ENCODE results near the gene MFAP3L.
"Not testable (repeated sequence)": the region's sequence is repeated elsewhere in the genome, so short reads cannot be mapped to it uniquely, and the experiment has no call there.

The MFAP3L gene

GRCh38 chr4:169968999-169969398 is 57.2 kb downstream of the MFAP3L start:
- no peaks in the 10 kb centered on the region for H3K36me3 ChIP-seq (ENCODE audit: insufficient read depth, low read length)
- no peaks in the 10 kb centered on the region for H3K27me3 ChIP-seq (ENCODE audit: insufficient read depth, low read length)
- no peaks in the 10 kb centered on the region for H3K4me1 ChIP-seq (ENCODE audit: insufficient read depth, low read length)
- no peaks in the 10 kb centered on the region for H3K9me3 ChIP-seq (ENCODE audit: low read length)
- no peak overlapping the region for H2AFZ ChIP-seq (ENCODE audit: low read depth, low read length)
- H3K4me3 ChIP-seq (ENCODE audit: low read length), result no peak overlapping the region

- H3K9me3 ChIP-seq (ENCODE audit: low read length), result no peaks in the 10 kb centered on the region
- H3K27me3 ChIP-seq (ENCODE audit: insufficient read depth, low read length), result no peaks in the 10 kb centered on the region
- no peaks in the 10 kb centered on the region for H3K36me3 ChIP-seq (ENCODE audit: insufficient read depth, low read length)
- H2AFZ ChIP-seq (ENCODE audit: low read depth, low read length), result no peak overlapping the region
- no peak overlapping the region for H3K4me3 ChIP-seq (ENCODE audit: low read length)
- H3K4me1 ChIP-seq (ENCODE audit: insufficient read depth, low read length), result no peaks in the 10 kb centered on the region
Measured at GRCh38 chr4:169963998-169964397, 62.2 kb downstream of the MFAP3L start.

GRCh38 chr4:169959254-169959653 is 66.9 kb downstream of the MFAP3L start:
- Histone ChIP-seq H3K4me3 (ENCODE audit: low read length) (no peak overlapping the region), H2AFZ (ENCODE audit: low read depth, low read length) (no peak overlapping the region), H3K9me3 (ENCODE audit: low read length) (no peaks in the 10 kb centered on the region), H3K36me3 (ENCODE audit: insufficient read depth, low read length) (no peaks in the 10 kb centered on the region), H3K4me1 (ENCODE audit: insufficient read depth, low read length) (no peaks in the 10 kb centered on the region), H3K27me3 (ENCODE audit: insufficient read depth, low read length) (no peaks in the 10 kb centered on the region)

DNA sequence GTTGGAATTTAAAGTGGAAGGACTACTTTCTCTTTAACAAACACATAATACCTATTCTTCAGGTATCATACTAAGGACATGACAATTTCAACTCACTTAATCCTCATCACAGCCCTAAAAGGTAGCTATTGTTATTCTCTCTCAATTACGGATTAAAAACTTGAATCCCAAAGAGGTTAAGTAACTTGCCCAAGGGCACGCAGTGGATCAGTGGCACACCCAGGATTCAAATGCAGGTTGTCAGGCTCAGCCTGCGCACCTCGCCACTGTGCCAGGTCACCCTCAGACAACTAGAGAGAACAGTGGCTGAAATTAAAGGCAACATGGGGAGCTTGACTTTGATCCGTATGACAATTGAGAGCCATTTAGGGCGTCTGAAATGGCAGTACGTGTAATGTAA is 67.6 kb downstream of the MFAP3L start:
- H3K27me3 ChIP-seq (ENCODE audit: insufficient read depth, low read length), result no peaks in the 10 kb centered on the region
- no peak overlapping the region for H3K4me3 ChIP-seq (ENCODE audit: low read length)
- H2AFZ ChIP-seq (ENCODE audit: low read depth, low read length), result no peak overlapping the region
- H3K36me3 ChIP-seq (ENCODE audit: insufficient read depth, low read length), result no peaks in the 10 kb centered on the region
- no peaks in the 10 kb centered on the region for H3K9me3 ChIP-seq (ENCODE audit: low read length)
- H3K4me1 ChIP-seq (ENCODE audit: insufficient read depth, low read length), result no peaks in the 10 kb centered on the region

- Histone ChIP-seq H2AFZ (ENCODE audit: low read depth, low read length) (no peak overlapping the region), H3K27me3 (ENCODE audit: insufficient read depth, low read length) (no peaks in the 10 kb centered on the region), H3K36me3 (ENCODE audit: insufficient read depth, low read length) (no peaks in the 10 kb centered on the region), H3K9me3 (ENCODE audit: low read length) (no peaks in the 10 kb centered on the region), H3K4me1 (ENCODE audit: insufficient read depth, low read length) (no peaks in the 10 kb centered on the region), H3K4me3 (ENCODE audit: low read length) (no peak overlapping the region)
Measured at GRCh38 chr4:169957785-169958184, 68.4 kb downstream of the MFAP3L start.

DNA sequence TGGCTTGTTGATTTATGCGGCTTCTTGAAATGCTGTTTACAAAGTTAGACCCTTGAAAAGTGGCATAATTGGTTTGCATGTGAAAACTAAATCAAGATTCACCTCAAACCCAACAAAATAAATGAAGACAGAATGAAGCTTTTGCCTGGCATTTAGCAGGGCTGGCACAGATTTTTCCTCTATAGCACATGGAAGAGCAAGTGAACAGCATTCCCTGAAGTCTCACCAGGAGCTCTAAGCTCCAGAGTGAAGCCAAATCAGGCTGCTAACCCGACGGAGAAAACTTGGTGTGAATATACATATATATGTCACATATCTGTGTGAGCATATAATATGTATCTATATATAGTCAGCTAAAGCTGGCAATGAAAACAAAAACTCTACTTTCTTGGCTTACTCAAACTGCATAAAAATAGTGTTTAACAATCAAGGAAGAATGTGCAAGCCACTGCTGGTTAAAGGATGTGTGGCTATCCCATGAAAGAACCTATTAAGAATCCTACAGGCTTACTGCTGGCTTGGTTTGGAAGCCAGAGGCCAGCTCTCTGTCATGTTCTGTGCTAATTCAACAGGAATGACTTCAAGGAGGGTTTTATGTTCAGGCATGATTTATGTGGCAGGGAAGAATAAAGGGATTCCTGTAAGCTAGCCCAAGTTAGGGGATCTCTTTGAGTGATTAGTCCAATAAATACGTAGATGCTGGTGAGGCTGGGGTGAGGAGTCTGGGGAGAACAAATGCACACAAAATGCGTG is 69.9 kb downstream of the MFAP3L start:
- Histone ChIP-seq H3K9me3 (ENCODE audit: low read length) (no peaks in the 10 kb centered on the region), H3K4me1 (ENCODE audit: insufficient read depth, low read length) (no peaks in the 10 kb centered on the region), H3K36me3 (ENCODE audit: insufficient read depth, low read length) (no peaks in the 10 kb centered on the region), H2AFZ (ENCODE audit: low read depth, low read length) (no peak overlapping the region), H3K4me3 (ENCODE audit: low read length) (no peak overlapping the region), H3K27me3 (ENCODE audit: insufficient read depth, low read length) (no peaks in the 10 kb centered on the region)

GRCh38 chr4:169955521-169955920 is 70.7 kb downstream of the MFAP3L start:
- Histone ChIP-seq H3K9me3 (ENCODE audit: low read length) (no peaks in the 10 kb centered on the region), H3K4me3 (ENCODE audit: low read length) (no peak overlapping the region), H2AFZ (ENCODE audit: low read depth, low read length) (no peak overlapping the region), H3K4me1 (ENCODE audit: insufficient read depth, low read length) (no peaks in the 10 kb centered on the region), H3K36me3 (ENCODE audit: insufficient read depth, low read length) (no peaks in the 10 kb centered on the region), H3K27me3 (ENCODE audit: insufficient read depth, low read length) (no peaks in the 10 kb centered on the region)

GRCh38 chr4:169952236-169953002 is 73.8 kb downstream of the MFAP3L start:
- Histone ChIP-seq H3K36me3 (ENCODE audit: insufficient read depth, low read length) (no peaks in the 10 kb centered on the region), H3K9me3 (ENCODE audit: low read length) (no peaks in the 10 kb centered on the region)

GRCh38 chr4:169948271-169948670 is 77.9 kb downstream of the MFAP3L start:
- Histone ChIP-seq H3K4me3 (ENCODE audit: low read length) (no peak overlapping the region), H3K27me3 (ENCODE audit: insufficient read depth, low read length) (no peaks in the 10 kb centered on the region), H3K36me3 (ENCODE audit: insufficient read depth, low read length) (no peaks in the 10 kb centered on the region), H3K9me3 (ENCODE audit: low read length) (no peaks in the 10 kb centered on the region), H2AFZ (ENCODE audit: low read depth, low read length) (no peak overlapping the region), H3K4me1 (ENCODE audit: insufficient read depth, low read length) (no peaks in the 10 kb centered on the region)

More at GRCh38 chr4:169952236-169953002, 73.8 kb downstream of the MFAP3L start:
- H3K4me3 ChIP-seq (ENCODE audit: low read length), result no peak overlapping the region
- no peaks in the 10 kb centered on the region for H3K27me3 ChIP-seq (ENCODE audit: insufficient read depth, low read length)
- no peak overlapping the region for H2AFZ ChIP-seq (ENCODE audit: low read depth, low read length)
- H3K4me1 ChIP-seq (ENCODE audit: insufficient read depth, low read length), result no peaks in the 10 kb centered on the region

DNA sequence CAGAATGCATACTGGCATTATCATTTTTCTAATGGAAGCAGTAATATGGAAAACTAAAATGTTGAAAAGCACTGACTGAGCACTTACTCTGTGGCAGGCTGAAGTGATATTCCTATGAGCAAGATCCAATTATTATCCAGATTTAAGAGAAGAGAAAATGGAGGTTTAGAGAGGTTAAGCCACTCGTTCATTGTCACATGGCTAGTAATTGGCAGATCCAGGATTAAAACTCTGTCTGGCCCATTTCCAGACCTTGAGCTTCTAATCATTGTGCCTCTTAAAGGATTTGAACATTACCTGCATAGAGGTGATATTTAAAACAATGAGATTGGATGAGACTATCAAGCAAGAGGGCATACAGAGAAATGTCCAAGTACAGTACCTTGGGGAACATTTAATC is 80.6 kb downstream of the MFAP3L start:
- Histone ChIP-seq H3K9me3 (ENCODE audit: low read length) (no peaks in the 10 kb centered on the region), H3K36me3 (ENCODE audit: insufficient read depth, low read length) (no peaks in the 10 kb centered on the region), H2AFZ (ENCODE audit: low read depth, low read length) (no peak overlapping the region), H3K27me3 (ENCODE audit: insufficient read depth, low read length) (no peaks in the 10 kb centered on the region), H3K4me1 (ENCODE audit: insufficient read depth, low read length) (no peaks in the 10 kb centered on the region), H3K4me3 (ENCODE audit: low read length) (no peak overlapping the region)

DNA sequence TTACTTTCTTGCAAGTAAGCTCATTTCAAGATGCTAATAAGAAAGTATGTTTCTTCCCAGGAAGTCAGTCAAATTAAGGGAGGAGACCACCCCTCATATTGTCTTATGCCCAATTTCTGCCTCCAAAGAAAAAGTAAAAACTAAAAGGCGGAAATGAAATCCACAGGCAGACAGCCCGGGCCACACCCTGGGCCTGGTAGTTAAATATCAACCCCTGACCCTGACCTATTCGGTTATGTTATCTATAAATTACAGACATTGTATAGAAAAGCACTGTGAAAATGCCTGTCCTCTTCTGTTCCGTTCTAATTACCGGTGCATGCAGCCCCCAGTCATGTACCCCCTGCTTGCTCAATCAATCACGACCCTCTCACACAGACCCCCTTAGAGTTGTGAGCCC is 82.6 kb downstream of the MFAP3L start:
- H3K36me3 ChIP-seq (ENCODE audit: insufficient read depth, low read length); H3K4me1 ChIP-seq (ENCODE audit: insufficient read depth, low read length); H2AFZ ChIP-seq (ENCODE audit: low read depth, low read length); H3K27me3 ChIP-seq (ENCODE audit: insufficient read depth, low read length); H3K4me3 ChIP-seq (ENCODE audit: low read length); H3K9me3 ChIP-seq (ENCODE audit: low read length): not testable (repeated sequence)

DNA sequence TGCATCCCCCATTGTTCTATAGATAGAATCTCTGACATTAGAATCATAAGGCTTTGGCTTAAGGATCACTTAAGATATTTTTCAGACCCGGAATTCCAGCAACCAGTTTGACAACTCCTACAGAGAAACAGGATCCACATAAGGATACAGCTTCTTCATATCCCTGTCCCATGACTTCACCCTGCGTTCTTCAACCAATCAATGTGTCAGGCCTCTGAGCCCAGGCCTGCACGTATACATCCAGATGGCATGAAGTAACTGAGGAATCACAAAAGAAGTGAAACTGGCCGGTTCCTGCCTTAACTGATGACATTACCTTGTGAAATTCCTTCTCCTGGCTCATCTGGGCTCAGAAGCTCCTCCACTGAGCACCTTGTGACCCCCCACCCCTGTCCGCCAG is 85.1 kb downstream of the MFAP3L start:
- no peak overlapping the region for H3K4me3 ChIP-seq (ENCODE audit: low read length)
- no peaks in the 10 kb centered on the region for H3K27me3 ChIP-seq (ENCODE audit: insufficient read depth, low read length)
- no peaks in the 10 kb centered on the region for H3K36me3 ChIP-seq (ENCODE audit: insufficient read depth, low read length)
- no peaks in the 10 kb centered on the region for H3K4me1 ChIP-seq (ENCODE audit: insufficient read depth, low read length)
- no peaks in the 10 kb centered on the region for H3K9me3 ChIP-seq (ENCODE audit: low read length)
- no peak overlapping the region for H2AFZ ChIP-seq (ENCODE audit: low read depth, low read length)

DNA sequence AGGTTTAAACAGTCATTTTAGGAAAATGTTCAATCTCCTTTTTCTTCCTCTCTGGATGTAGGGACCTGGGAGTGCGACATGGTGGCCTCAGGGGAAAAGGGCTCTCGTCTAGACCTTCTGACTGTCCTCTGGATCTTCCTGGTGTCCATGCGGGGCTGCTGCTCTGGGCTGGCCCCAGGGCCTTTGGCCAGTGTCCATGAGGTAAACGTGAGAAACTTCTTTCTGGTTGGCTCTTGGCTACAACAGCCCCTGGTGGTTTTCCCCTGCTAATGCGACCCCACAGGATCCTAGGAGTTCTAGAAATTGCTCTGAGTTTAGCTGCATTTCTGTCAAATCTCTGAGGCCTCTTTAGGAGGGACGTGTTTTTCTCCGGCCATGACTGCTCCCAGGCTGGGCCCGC is 85.7 kb downstream of the MFAP3L start:
- no peak overlapping the region for H2AFZ ChIP-seq (ENCODE audit: low read depth, low read length)
- no peaks in the 10 kb centered on the region for H3K9me3 ChIP-seq (ENCODE audit: low read length)
- no peaks in the 10 kb centered on the region for H3K4me1 ChIP-seq (ENCODE audit: insufficient read depth, low read length)
- no peaks in the 10 kb centered on the region for H3K27me3 ChIP-seq (ENCODE audit: insufficient read depth, low read length)
- no peak overlapping the region for H3K4me3 ChIP-seq (ENCODE audit: low read length)
- H3K36me3 ChIP-seq (ENCODE audit: insufficient read depth, low read length), result no peaks in the 10 kb centered on the region

Measured in neuron (in vitro differentiated cells).